H1 (cell line): ENCODE results near the gene SEMA4C. TPM values are rescaled to one million over a fixed set of nuclear protein-coding genes. Genes with fewer than 3 reads are reported as not detected.
A peak's percentile ranks its signal among the peaks of the same experiment; 100 is the strongest.

Experiments used
- CTCF ChIA-PET: fragments of 300-600 bp; sonication (Branson Sonifier 250); formaldehyde crosslinking; loops from one replicate; lab custom pipeline; 2021; ENCODE audit not compliant: partially characterized antibody; lab: Charles Lee
- POLR2A ChIA-PET: fragments of 300-600 bp; sonication (Branson Sonifier 250); formaldehyde crosslinking; loops from one replicate; lab custom pipeline; 2021; ENCODE audit warnings: inconsistent platforms; ENCODE audit not compliant: partially characterized antibody; lab: Charles Lee
- DNase-seq, 2 experiments: peaks; one replicate each; pipeline versions ENCODE4 v3.0.0 to v3.0.0-alpha.2; 2010 to 2022; ENCODE audit warnings: low spot score in 2 of 2, low read depth in 1 of 2, mixed read lengths in 1 of 2
- FAIRE-seq: peaks from 2 replicates; lab custom pipeline; 2011; peaks lifted over from hg19 to GRCh38; lab: Jason Lieb, UNC
- H2AFZ ChIP-seq: 2 replicates; pipeline ENCODE4 v1.8.1; 2012; ENCODE audit warnings: low read length, inconsistent platforms
- H2AK5ac ChIP-seq: 2 replicates; pipeline ENCODE4 v1.6.1; 2013; ENCODE audit warnings: low read depth, low read length
- H2BK120ac ChIP-seq: replicated peaks from 2 replicates; pipeline ENCODE3; 2013; ENCODE audit warnings: low read depth, low read length, inconsistent platforms
- H2BK12ac ChIP-seq: 2 replicates; pipeline ENCODE4 v1.6.1; 2013; ENCODE audit warnings: low read depth, low read length
- H2BK15ac ChIP-seq: 2 replicates; pipeline ENCODE4 v1.6.1; 2013; ENCODE audit warnings: low read length
- H2BK20ac ChIP-seq: 2 replicates; pipeline ENCODE4 v1.6.1; 2013; ENCODE audit warnings: low read length
- H2BK5ac ChIP-seq: 2 replicates; pipeline ENCODE4 v1.6.1; 2013; ENCODE audit warnings: low read depth, low read length
- H3K14ac ChIP-seq: 2 replicates; pipeline ENCODE4 v1.6.1; 2013; ENCODE audit warnings: inconsistent platforms; ENCODE audit not compliant: insufficient read length
- H3K18ac ChIP-seq: 2 replicates; pipeline ENCODE4 v1.6.1; 2013; ENCODE audit warnings: low read length; ENCODE audit errors: extremely low read depth
- H3K23ac ChIP-seq: 2 replicates; pipeline ENCODE4 v1.6.1; 2013; ENCODE audit warnings: inconsistent platforms; ENCODE audit not compliant: insufficient read length
- H3K23me2 ChIP-seq: 2 replicates; pipeline ENCODE4 v1.6.1; 2013; ENCODE audit warnings: low read depth, low read length
- H3K27ac ChIP-seq: 2 replicates; pipeline ENCODE4 v1.6.1; 2011; ENCODE audit warnings: low read depth, low read length, inconsistent platforms
- H3K27me3 ChIP-seq, 4 experiments: replicated peaks in 1 of 4; 1 replicate in 1 of 4; 2 replicates in 3 of 4; pipeline versions ENCODE4 v1.6.1 to v1.8.1; 2011 to 2013; ENCODE audit warnings: low read length in 3 of 4, mild to moderate bottlenecking in 3 of 4, inconsistent platforms in 2 of 4, mixed read lengths in 2 of 4, moderate library complexity in 1 of 4; ENCODE audit not compliant: control insufficient read depth in 3 of 4, insufficient read depth in 3 of 4; ENCODE audit errors: extremely low read depth in 1 of 4
- H3K36me3 ChIP-seq, 4 experiments: 2 replicates each; pipeline versions ENCODE4 v1.6.1 to v1.8.1; 2011 to 2013; ENCODE audit warnings: mild to moderate bottlenecking in 4 of 4, low read length in 3 of 4, moderate library complexity in 2 of 4, control low read depth in 1 of 4, inconsistent platforms in 1 of 4; ENCODE audit not compliant: insufficient read depth in 4 of 4, control insufficient read depth in 2 of 4
- H3K4ac ChIP-seq: replicated peaks from 2 replicates; pipeline ENCODE3; 2013; ENCODE audit warnings: low read length, low read depth, mixed read lengths, inconsistent platforms; ENCODE audit not compliant: insufficient read length
- H3K4me1 ChIP-seq, 4 experiments: replicated peaks in 1 of 4; 1 replicate in 1 of 4; 2 replicates in 3 of 4; pipeline versions ENCODE4 v1.6.1 to v1.8.1; 2011 to 2013; ENCODE audit warnings: low read length in 3 of 4, inconsistent platforms in 2 of 4, mixed read lengths in 1 of 4; ENCODE audit not compliant: insufficient read depth in 4 of 4, control insufficient read depth in 3 of 4
- H3K4me2 ChIP-seq, 2 experiments: 2 replicates each; pipeline versions ENCODE4 v1.6.1 to v1.8.1; 2011 to 2013; ENCODE audit warnings: low read depth in 2 of 2, low read length in 2 of 2, control low read depth in 1 of 2, inconsistent platforms in 1 of 2, mild to moderate bottlenecking in 1 of 2; ENCODE audit not compliant: insufficient read depth in 1 of 2
- H3K4me3 ChIP-seq, 4 experiments: fragments of 200-600, 300-600 bp in 1 of 4; sonication (generic), shearing (Covaris generic), sonication (Bioruptor Twin) in 1 of 4; 2 replicates each; pipeline versions ENCODE4 v1.5.1 to v1.8.1; 2011 to 2016; ENCODE audit warnings: low read length in 4 of 4, low read depth in 3 of 4, control low read depth in 2 of 4, inconsistent platforms in 2 of 4, mild to moderate bottlenecking in 2 of 4, mixed read lengths in 1 of 4, moderate library complexity in 1 of 4; ENCODE audit not compliant: insufficient read depth in 2 of 4; ENCODE audit errors: extremely low read depth in 1 of 4
- H3K56ac ChIP-seq: replicated peaks from 2 replicates; pipeline ENCODE3; 2013; ENCODE audit warnings: low read depth, mild to moderate bottlenecking, mixed read lengths, low read length, inconsistent platforms; ENCODE audit not compliant: insufficient read length
- H3K79me1 ChIP-seq: 2 replicates; pipeline ENCODE4 v1.6.1; 2013; ENCODE audit warnings: low read depth, low read length, control low read depth
- H3K79me2 ChIP-seq, 2 experiments: 2 replicates each; pipeline versions ENCODE4 v1.6.1 to v1.8.1; 2012 to 2013; ENCODE audit warnings: low read length in 2 of 2, mild to moderate bottlenecking in 2 of 2, inconsistent platforms in 1 of 2; ENCODE audit not compliant: insufficient read depth in 2 of 2, control insufficient read depth in 1 of 2
- H3K9ac ChIP-seq, 4 experiments: replicated peaks in 1 of 4; 1 replicate in 1 of 4; 2 replicates in 3 of 4; pipeline versions ENCODE4 v1.6.1 to v1.8.1; 2011 to 2013; ENCODE audit warnings: low read depth in 3 of 4, low read length in 3 of 4, control low read depth in 2 of 4, mild to moderate bottlenecking in 2 of 4, moderate library complexity in 2 of 4, inconsistent platforms in 1 of 4; ENCODE audit errors: extremely low read depth in 1 of 4
- H3K9me3 ChIP-seq, 2 experiments: 2 replicates each; pipeline versions ENCODE4 v1.6.1 to v1.8.1; 2012 to 2013; ENCODE audit warnings: mild to moderate bottlenecking in 2 of 2, moderate library complexity in 2 of 2, control low read depth in 1 of 2, inconsistent platforms in 1 of 2, low read depth in 1 of 2, low read length in 1 of 2, mixed read lengths in 1 of 2; ENCODE audit not compliant: insufficient read depth in 2 of 2
- H4K20me1 ChIP-seq, 2 experiments: replicated peaks in 1 of 2; 2 replicates each; pipeline versions ENCODE3 to v1.8.1; 2011 to 2013; ENCODE audit warnings: inconsistent platforms in 2 of 2, low read length in 2 of 2, mild to moderate bottlenecking in 1 of 2; ENCODE audit not compliant: insufficient read depth in 2 of 2, control insufficient read depth in 1 of 2
- H4K5ac ChIP-seq: 2 replicates; pipeline ENCODE4 v1.6.1; 2013; ENCODE audit warnings: low read length, low read depth, mixed read lengths, inconsistent platforms; ENCODE audit not compliant: insufficient read length
- H4K8ac ChIP-seq: 2 replicates; pipeline ENCODE4 v1.8.0; 2013; ENCODE audit warnings: mild to moderate bottlenecking, moderate library complexity, low read length, inconsistent platforms; ENCODE audit not compliant: insufficient read depth; ENCODE audit errors: extremely low read depth
- H4K91ac ChIP-seq: replicated peaks from 2 replicates; pipeline ENCODE3; 2013; ENCODE audit warnings: low read length, mixed read lengths, inconsistent platforms; ENCODE audit not compliant: insufficient read length
- ASH2L ChIP-seq: fragments of 200-600, 300-600 bp; sonication (generic); IDR thresholded peaks from one replicate; pipeline ENCODE4 v1.7.1; 2017; ENCODE audit warnings: low read length
- KDM1A ChIP-seq: fragments of 200-600, 300-600 bp; sonication (generic); IDR thresholded peaks from 2 replicates; pipeline ENCODE4 v1.7.1; 2016; ENCODE audit warnings: mild to moderate bottlenecking, low read length, borderline replicate concordance
- NANOG ChIP-seq: IDR thresholded peaks from 2 replicates; pipeline ENCODE4 v1.6.1; 2011; ENCODE audit warnings: low read length, low read depth, mild to moderate bottlenecking, inconsistent platforms; ENCODE audit not compliant: insufficient read depth, poor library complexity, severe bottlenecking
- TAF1 ChIP-seq: IDR thresholded peaks from 2 replicates; pipeline ENCODE4 v1.6.1; 2011; ENCODE audit warnings: mild to moderate bottlenecking, low read depth, low read length
- TEAD4 ChIP-seq: IDR thresholded peaks from 2 replicates; pipeline ENCODE4 v1.6.1; 2012; ENCODE audit warnings: low read depth, low read length, inconsistent platforms, mixed read lengths
- WGBS, 2 experiments: shearing (Covaris generic) in 1 of 2; methylation state at CpG; one replicate each; pipeline versions ENCODE4 v1.1.6 to v1.1.7; 2013 to 2015; ENCODE audit warnings: low lambda C conversion rate in 2 of 2, mixed read lengths in 2 of 2, inconsistent platforms in 1 of 2, low coverage in 1 of 2, missing lambda C conversion rate in 1 of 2; ENCODE audit not compliant: insufficient replicate concordance in 2 of 2, insufficient coverage in 1 of 2, insufficient read length in 1 of 2; ENCODE audit errors: extremely low coverage in 1 of 2, missing lambda C conversion rate in 1 of 2; 5-methylcytosine and 5-hydroxymethylcytosine counted together
- polyA plus RNA-seq, 7 experiments: library from polyadenylated mRNA; depleted of rRNA in 3 of 7; stranded (reverse) in 5 of 7; unstranded in 2 of 7; fragments of >200 nt in 5 of 7; fragments of 200-250 nt in 2 of 7; gene quantifications; 1 replicate in 5 of 7; 2 replicates in 1 of 7; 4 replicates in 1 of 7; pipeline versions ENCODE4 v1.2.1 to v1.2.3, GENCODE V29; 2011 to 2013; ENCODE audit warnings: missing spikeins in 2 of 7, mixed read lengths in 2 of 7
- total RNA-seq: library from RNA; stranded (reverse); fragmentation: NEBNext Ultra II Directional; extraction: Animal tissue kit (Norgen Biotek cat#: 25700); gene quantifications from 2 replicates; pipeline ENCODE4 v1.2.1, GENCODE V29; 2021
- TF ChIP-seq, protein P1 (sequence below): IDR thresholded peaks from 2 replicates; pipeline ENCODE4 v1.6.1; 2011; ENCODE audit warnings: low read length, improper control_type of control experiment

SEMA4C gene
- total and polyA plus RNA-seq, 2 of the 8 experiments (the other 6 are each of a cell fraction or from before 2014, with no cell fraction given) = 47.5 to 67.3 TPM

DNA sequence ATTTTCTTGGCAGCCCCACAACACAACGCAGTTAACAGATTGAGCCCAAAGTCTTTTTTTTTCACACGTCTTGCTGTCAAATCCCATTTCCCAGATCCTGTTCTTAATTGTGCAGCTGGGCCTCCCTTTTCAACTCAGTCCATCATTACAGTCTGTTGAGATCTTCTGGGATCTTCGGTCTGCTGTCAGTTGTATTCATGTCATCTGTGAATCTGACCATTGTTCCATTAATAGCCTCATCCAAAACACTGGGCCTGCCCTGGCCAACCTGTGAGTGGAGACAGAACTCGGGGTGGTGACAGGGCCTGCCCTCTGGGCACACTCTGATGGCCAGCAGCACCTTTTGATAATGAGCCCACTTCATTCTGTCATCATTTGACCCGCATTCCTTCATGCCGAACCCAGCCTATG is 39.7 kb upstream of the SEMA4C start:
- ChIA-PET CTCF (interaction anchor here (0.7 to 1.5 kb wide), 3 partner anchors 38 to 51 kb away, joined by 4 to 8 read pairs (median 4); no protein-coding TSS in a partner anchor), POLR2A (interaction anchor here (1.0 kb wide), 1 partner anchor 41 kb away, joined by 3 read pairs; no protein-coding TSS in a partner anchor)
- DNase-seq (no peak), FAIRE-seq (no peak)
- Histone ChIP-seq H3K79me2 (no peaks in the 10 kb centered on the region), H4K91ac (no peak overlapping the region), H2AFZ (no peak overlapping the region), H3K14ac (no peak overlapping the region), H3K4me1 (peaks cover 0 to 30% (median 26%) of the 10 kb centered on the region in 4 experiments; a peak in 6 of 7 replicates), H3K9ac (no peak overlapping the region), H2AK5ac (no peak overlapping the region), H3K36me3 (no peaks in the 10 kb centered on the region), H3K27me3 (peaks cover 0 to 2% (median 0%) of the 10 kb centered on the region in 4 experiments; a peak in 2 of 7 replicates), H3K4ac (no peak overlapping the region), H2BK12ac (no peak overlapping the region), H3K4me3 (no peak overlapping the region), H3K9me3 (no peaks in the 10 kb centered on the region), H3K56ac (no peak overlapping the region), H3K23me2 (no peaks in the 10 kb centered on the region), H2BK20ac (peak overlapping the region; percentile 15; the same call in 1 of the 2 replicates), H3K23ac (no peak overlapping the region), H3K18ac (no peak overlapping the region), H4K8ac (no peak overlapping the region), H2BK120ac (no peak overlapping the region), H3K4me2 (no peak overlapping the region), H3K27ac (no peak overlapping the region), H4K5ac (no peak overlapping the region), H3K79me1 (no peaks in the 10 kb centered on the region), H2BK15ac (no peak overlapping the region), H4K20me1 (no peaks in the 10 kb centered on the region), H2BK5ac (no peak overlapping the region)
- 83% methylated on average over 6 of the region's 6 CpGs; no CpG with 5 or more reads in 1 of the 2 experiments for WGBS, 2 experiments
- TF ChIP-seq, protein P1, sequence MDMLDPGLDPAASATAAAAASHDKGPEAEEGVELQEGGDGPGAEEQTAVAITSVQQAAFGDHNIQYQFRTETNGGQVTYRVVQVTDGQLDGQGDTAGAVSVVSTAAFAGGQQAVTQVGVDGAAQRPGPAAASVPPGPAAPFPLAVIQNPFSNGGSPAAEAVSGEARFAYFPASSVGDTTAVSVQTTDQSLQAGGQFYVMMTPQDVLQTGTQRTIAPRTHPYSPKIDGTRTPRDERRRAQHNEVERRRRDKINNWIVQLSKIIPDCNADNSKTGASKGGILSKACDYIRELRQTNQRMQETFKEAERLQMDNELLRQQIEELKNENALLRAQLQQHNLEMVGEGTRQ = no peak
- no peak for TF ChIP-seq TAF1
- no peak for TF ChIP-seq NANOG
- no peak for TF ChIP-seq TEAD4
- no peak for TF ChIP-seq KDM1A
- no peak for TF ChIP-seq ASH2L
